HG02623 (cell line): ENCODE results near the gene GRIK1.

Experiments used
- ATAC-seq: cut with Tn5 transposase; IDR thresholded peaks from one replicate; pipeline ENCODE4 v1.9.1; 2021; ENCODE audit warnings: moderate library complexity; ENCODE audit not compliant: unreplicated experiment

Gene GRIK1

GRCh38 chr21:29648710-29649240, 291.0 kb downstream of the GRIK1 start:
- ATAC-seq = no peak

GRCh38 chr21:29647353-29647781, 292.4 kb downstream of the GRIK1 start:
- ATAC-seq = no peak

GRCh38 chr21:29645666-29646553, 293.9 kb downstream of the GRIK1 start:
- no peak for ATAC-seq

GRCh38 chr21:29643289-29643688, 296.5 kb downstream of the GRIK1 start:
- no peak for ATAC-seq

- no peak for ATAC-seq
Observed at GRCh38 chr21:29642551-29643245, 297.1 kb downstream of the GRIK1 start.

- no peak for ATAC-seq
Observed at GRCh38 chr21:29641635-29642550, 297.9 kb downstream of the GRIK1 start.

GRCh38 chr21:29641001-29641634, 298.7 kb downstream of the GRIK1 start:
- no peak for ATAC-seq

- peak; percentile 54 for ATAC-seq
Observed at GRCh38 chr21:29640080-29640508, 299.7 kb downstream of the GRIK1 start.

GRCh38 chr21:29639366-29640079, 300.3 kb downstream of the GRIK1 start:
- peak; percentile 39 for ATAC-seq

- no peak for ATAC-seq
Observed at GRCh38 chr21:29638761-29639327, 301.0 kb downstream of the GRIK1 start.

GRCh38 chr21:29638138-29638537, 301.7 kb downstream of the GRIK1 start:
- ATAC-seq = no peak

GRCh38 chr21:29637553-29637952, 302.2 kb downstream of the GRIK1 start:
- ATAC-seq = no peak

- ATAC-seq = no peak
Observed at GRCh38 chr21:29637134-29637533, 302.7 kb downstream of the GRIK1 start.

- ATAC-seq = no peak
Observed at GRCh38 chr21:29634418-29634817, 305.4 kb downstream of the GRIK1 start.

GRCh38 chr21:29633756-29634155, 306.0 kb downstream of the GRIK1 start:
- ATAC-seq = no peak

- ATAC-seq = no peak
Observed at GRCh38 chr21:29630441-29630840, 309.4 kb downstream of the GRIK1 start.

- no peak for ATAC-seq
Observed at GRCh38 chr21:29627905-29628304, 311.9 kb downstream of the GRIK1 start.

GRCh38 chr21:29626801-29627470, 312.9 kb downstream of the GRIK1 start:
- ATAC-seq = no peak

GRCh38 chr21:29625990-29626389, 313.8 kb downstream of the GRIK1 start:
- no peak for ATAC-seq
